Cardiac septum (tissue), 1 donor: ENCODE results near the gene TRIM69. TPM values are rescaled to one million over a fixed set of nuclear protein-coding genes. Genes with fewer than 3 reads are reported as not detected.
"Not testable (repeated sequence)": the region's sequence is repeated elsewhere in the genome, so short reads cannot be mapped to it uniquely, and the experiment has no call there.

Source experiments
- DNase-seq: peaks from one replicate; pipeline ENCODE4 v3.0.0-alpha.2; 2020; ENCODE audit warnings: low spot score
- intact Hi-C: fragments of 100-400 bp; cut with DNase I; formaldehyde crosslinking; loops from one replicate; pipeline ENCODE4 v1.14.0; 2022
- long read RNA-seq: library from polyadenylated mRNA; unstranded; transcript quantifications from one replicate; pipeline ENCODE4 v2.0.0, GENCODE V29; 2021
- total RNA-seq: library from RNA; stranded (reverse); fragmentation: NEBNext Ultra II Directional; extraction: Animal tissue kit (Norgen Biotek cat#: 25700); gene quantifications from one replicate; pipeline ENCODE4 v1.2.1, GENCODE V29; 2021
- donor health status: DM: no; HTN: no; CAD: no.

The TRIM69 gene, protein sequence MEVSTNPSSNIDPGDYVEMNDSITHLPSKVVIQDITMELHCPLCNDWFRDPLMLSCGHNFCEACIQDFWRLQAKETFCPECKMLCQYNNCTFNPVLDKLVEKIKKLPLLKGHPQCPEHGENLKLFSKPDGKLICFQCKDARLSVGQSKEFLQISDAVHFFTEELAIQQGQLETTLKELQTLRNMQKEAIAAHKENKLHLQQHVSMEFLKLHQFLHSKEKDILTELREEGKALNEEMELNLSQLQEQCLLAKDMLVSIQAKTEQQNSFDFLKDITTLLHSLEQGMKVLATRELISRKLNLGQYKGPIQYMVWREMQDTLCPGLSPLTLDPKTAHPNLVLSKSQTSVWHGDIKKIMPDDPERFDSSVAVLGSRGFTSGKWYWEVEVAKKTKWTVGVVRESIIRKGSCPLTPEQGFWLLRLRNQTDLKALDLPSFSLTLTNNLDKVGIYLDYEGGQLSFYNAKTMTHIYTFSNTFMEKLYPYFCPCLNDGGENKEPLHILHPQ
- total RNA-seq, result 70.7 TPM
- long read RNA-seq, transcript TRIM69-207 (2 exons, 3,190 nt), result major isoform, 55 of 64 reads
- long read RNA-seq, partial matches to known transcripts, result 2 of 64 reads
- long read RNA-seq, other reads (novel, unspliced or antisense), result 7 of 64 reads

DNA sequence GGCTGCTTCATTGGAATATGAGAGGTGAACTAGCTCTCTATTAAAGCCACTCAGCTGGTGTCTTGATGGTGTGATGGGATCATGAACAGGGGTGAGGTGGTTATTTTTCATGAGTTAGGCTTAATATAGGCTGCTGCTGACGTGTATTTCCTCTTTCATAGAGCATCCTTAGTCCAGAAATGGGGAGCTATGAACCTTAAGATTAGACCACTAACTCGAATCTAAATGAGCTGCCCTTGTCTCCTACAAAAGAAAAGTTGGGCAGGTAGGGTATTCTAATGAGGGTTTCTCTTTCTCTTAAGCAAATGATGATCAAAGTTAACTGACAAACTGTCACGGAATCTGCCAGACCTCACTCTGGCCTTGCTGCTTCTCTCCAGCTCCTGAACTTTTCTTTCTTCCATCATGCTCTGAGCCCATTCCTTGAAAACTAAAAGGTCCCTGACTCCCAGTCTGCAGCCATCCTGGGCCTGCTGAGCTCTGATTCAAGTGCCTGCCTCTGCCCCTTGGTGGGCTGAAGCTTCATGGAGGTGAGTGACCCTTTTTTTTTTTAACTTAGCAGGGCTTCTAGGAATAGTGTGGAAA is at the start of gene TRIM69:
TRIM69 (plus strand) TSS at position 348 of the 585 bp plus-strand sequence; CDS start at position 525, 177 bp downstream.
- intact Hi-C loops, result loop anchor here (10.0 kb wide), 1 partner anchor 141 kb away; no protein-coding TSS in a partner anchor
- DNase-seq, result no peak

DNA sequence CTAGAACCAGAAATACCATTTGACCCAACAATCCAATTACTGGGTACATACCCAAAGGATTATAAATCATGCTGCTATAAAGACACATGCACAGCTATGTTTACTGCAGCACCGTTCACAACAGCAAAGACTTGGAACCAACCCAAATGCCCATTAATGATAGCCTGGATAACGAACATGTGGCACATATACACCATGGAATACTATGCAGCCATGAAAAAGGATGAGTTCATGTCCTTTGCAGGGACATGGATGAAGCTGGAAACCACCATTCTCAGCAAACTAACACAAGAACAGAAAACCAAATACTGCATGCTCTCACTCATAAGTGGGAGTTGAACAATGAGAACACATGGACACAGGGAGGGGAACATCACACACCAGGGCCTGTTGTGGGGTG is 47.0 kb upstream of the TRIM69 start:
- DNase-seq, intact Hi-C loops: not testable (repeated sequence)

DNA sequence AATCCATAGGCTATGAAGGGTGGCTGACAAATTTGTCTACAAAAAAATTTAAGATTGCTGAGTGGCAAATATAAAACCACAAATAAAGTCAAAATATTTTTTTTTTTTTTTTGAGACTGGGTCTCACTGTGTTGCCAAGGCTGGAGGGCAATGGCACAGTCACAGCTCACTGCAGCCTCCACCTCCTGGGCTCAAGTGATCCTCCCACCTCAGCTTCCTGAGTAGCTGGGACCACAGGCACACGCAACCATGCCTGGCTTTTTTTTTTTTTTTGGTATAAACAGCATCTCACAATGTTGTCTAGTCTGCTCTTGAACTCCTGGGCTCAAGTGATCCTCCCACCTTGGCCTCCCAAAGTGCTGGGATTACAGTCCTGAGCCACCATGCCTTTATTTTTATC is 46.1 kb upstream of the TRIM69 start:
- DNase-seq, intact Hi-C loops: not testable (repeated sequence)

DNA sequence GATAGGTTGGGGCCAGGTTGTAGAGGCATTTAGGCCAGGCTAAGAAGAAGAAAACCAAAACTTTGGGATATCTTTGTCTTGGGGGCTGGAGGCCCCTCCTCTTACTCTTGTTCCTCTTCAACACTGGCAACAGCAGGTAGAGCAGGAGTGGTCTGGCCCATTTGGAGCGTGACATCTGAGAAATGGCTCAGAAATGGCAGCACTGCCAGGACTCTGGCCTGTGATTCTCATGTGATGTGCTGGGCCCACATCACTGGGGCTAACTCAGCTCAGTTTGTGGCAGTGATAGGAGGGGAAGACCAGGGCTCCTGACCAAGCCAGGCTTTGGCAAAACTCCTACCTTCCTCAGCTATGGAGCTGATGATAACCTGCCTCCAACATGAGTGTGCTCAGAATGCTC is 43.7 kb upstream of the TRIM69 start:
- intact Hi-C loops, result no loop called here
- DNase-seq, result no peak

DNA sequence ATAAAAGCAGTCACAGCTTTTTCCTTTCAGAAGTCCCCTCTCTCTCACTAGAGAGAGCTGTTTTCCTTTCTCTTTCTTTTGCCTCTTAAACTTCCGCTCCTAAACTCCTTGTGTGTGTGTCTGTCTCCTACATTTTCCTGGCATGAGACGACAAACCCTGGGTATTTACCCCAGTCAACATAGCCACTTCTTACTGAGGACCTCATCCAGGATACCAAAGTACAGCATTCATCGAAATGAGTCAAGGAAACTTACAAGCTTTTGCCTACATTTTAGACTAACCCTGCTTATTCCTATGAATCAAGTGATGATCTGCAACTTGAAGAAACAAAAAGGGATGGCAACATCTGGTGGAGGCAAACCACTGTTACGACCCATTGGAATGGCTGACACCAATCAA is 41.9 kb upstream of the TRIM69 start:
- DNase-seq, result no peak
- intact Hi-C loops, result no loop called here

DNA sequence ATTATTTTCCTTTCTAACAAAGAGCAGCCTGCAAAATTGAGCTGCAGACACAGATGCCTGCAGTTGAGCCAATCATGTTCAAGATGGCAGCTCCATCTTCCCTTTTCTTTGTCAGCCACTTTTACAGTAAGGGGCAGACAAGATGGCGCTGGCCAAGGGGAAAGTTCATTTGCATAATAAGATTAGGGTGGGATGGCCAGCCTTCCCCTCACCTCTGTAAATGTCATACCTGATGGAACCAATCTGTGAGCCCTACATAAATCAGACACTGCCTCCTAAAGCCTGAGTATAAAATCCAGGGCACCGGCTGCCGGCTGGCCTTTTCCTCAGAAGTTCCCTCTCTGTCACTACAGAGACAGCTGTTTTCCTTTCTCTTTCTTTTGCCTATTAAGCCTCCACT is 41.0 kb upstream of the TRIM69 start:
- intact Hi-C loops, result no loop called here
- DNase-seq, result no peak

DNA sequence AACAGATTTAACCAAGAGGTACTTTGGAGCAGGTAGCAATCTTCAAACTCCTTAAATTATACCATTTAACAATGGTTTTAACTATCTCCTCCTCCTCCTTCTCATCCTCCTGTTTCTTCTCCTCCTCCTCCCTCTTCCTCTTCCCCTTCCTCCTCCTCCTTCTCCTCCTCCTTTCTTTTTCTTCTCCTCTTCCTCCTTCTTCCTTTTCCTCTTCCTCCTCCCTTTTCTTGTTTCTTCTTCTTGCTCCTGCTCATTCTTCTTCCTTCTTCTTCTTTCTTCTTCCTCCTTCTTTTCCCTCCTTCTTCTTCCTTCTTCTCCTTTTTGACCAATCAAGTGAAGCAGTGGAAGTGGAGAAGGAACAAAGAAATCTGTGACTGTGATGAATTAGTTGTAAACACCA is 39.3 kb upstream of the TRIM69 start:
- intact Hi-C loops, result no loop called here
- no peak for DNase-seq

DNA sequence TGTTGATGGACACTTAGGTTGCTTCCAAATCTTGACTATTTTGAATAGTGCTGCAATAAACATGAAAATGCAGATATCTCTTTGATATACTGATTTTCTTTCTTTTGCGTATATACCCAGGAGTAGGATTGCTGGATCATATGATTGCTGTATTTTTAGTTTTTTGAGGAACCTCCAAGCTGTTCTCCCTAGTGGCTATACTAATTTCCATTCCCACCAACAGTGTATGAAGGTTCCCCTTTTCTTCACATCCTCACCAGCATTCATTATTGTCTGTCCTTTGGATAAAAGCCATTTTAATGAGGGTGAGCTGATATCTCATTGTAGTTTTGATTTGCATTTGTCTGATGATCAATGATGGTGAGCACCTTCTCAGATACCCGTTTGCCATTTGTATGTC is 37.7 kb upstream of the TRIM69 start:
- intact Hi-C loops, result no loop called here
- DNase-seq, result no peak

DNA sequence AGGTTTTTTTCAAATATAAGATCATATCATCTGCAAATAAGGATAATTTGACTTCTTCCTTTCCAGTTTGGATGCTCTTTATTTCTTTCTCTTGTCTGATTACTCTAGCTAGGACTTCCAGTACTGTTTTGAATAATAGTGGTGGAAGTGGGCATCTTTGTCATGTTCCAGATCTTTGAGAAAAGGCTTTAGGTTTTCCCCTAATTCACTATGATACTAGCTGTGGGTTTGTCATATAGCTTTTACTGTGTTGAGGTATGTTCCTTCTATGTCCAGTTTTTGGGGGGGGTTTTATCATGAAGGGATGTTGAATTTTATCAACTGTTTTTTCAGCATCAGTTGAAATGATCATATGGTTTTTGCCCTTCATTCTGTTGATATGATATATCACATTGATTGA is 35.7 kb upstream of the TRIM69 start:
- DNase-seq, intact Hi-C loops: not testable (repeated sequence)

DNA sequence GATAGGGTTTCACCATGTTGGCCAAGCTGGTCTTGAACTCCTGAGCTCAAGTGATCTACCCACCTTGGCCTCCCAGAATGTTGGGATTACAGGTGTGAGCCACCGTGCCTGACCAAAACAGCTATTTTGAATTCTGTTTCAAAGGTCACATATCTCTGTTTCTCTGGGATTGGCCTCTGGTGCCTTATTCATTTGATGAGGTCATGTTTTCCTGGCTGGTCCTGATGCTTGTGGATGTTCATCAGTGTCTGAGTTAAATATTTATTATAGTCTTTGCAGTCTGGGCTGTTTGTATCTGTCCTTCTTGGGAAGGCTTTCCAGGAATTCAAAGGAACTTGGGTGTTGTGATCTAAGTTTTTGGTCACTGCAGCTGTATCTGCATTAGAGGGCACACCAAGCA is 30.3 kb upstream of the TRIM69 start:
- no peak for DNase-seq
- intact Hi-C loops, result no loop called here

DNA sequence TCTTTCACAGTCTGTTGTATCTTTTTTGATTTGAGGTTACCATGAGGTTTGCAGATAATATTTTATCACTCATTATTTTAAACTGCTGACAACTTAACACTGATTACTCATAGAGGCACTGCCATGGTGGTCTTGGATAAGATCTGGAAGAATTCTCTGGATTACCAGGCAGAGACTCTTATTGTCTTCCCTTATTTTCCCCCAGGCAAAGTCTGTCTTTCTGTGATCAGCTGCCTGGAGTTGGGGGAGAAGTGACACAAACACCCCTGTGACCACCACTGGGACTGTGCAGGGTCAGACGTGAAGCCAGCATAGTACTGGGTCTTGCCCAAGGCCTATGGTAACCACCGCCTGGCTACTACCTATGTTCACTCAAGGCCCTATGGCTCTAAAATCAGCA is 29.9 kb upstream of the TRIM69 start:
- DNase-seq, result no peak
- intact Hi-C loops, result no loop called here

DNA sequence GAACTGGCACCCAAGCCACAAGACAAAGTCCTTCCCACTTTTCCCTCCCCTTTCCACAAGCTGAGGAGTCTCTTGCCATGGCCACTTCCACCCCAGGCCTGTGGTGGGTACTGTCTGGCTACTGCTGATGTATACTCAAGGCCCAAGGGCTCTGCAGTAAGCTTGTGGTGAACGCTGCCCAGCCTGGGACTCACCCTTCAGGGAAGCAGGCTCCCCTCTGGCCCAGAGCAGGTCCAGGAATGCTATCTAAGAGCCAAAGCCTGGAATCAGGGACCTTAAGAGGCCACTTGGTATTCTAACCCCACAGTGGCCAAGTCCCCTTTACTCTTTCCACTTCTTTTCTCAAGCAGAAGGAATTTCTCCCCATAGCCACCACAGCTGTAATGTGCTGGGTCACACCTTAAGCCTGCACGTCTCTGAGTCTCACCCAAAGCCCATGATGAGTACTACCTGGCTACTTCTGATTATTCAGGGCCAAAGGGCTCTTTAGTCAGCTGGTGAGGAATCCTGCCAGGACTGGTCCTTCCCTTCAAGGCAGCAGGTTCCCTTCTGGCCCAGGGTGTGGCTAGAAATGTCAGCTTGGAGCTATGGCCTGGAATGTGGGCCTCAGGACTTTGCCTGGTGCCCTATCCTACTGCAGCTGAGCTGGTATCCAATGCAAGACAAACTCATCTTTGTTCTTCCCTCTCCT is 29.2 kb upstream of the TRIM69 start:
- DNase-seq, result no peak
- intact Hi-C loops, result no loop called here

DNA sequence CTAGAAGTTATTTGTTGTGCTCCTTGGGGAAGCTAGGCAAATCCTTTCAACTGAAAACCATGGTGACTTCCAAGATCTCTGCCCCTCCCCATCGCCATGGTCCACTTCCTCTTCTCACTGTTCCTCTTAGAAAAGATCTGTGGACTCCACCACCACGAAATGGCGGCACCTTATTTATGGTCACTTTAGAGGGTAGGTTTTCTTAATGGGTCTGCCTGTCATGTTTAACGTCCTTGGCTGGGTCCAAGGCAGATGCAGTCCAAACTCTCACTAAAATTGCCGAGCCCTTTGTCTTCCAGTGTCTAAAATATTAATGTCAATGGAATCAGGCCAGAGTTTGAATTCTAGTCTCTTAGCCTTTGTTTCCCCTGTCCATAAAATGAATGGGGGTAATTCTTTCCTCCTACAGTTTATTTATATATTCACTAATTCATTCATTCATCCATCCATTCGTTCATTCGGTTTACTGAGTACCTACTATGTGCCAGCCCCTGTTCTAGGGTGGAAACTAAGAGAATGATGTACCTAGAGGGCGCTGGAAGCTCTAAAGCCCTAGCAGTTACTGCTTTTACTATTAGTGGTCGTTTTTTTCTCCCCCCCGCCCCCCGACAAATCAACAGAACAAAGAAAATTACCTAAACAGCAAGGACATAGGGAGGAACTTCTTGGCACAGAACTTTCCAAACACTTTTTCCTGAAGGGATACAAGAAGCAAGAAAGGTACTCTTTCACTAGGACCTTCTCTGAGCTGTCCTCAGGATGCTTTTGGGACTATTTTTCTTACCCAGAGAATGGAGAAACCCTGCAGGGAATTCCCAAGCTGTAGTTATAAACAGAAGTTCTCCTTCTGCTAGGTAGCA is 25.9 kb upstream of the TRIM69 start:
- peak; percentile 83 for DNase-seq
- intact Hi-C loops, result loop anchor here (1.0 kb wide), 2 partner anchors 18 to 47 kb away; partner anchors contain the start of gene SPG11

DNA sequence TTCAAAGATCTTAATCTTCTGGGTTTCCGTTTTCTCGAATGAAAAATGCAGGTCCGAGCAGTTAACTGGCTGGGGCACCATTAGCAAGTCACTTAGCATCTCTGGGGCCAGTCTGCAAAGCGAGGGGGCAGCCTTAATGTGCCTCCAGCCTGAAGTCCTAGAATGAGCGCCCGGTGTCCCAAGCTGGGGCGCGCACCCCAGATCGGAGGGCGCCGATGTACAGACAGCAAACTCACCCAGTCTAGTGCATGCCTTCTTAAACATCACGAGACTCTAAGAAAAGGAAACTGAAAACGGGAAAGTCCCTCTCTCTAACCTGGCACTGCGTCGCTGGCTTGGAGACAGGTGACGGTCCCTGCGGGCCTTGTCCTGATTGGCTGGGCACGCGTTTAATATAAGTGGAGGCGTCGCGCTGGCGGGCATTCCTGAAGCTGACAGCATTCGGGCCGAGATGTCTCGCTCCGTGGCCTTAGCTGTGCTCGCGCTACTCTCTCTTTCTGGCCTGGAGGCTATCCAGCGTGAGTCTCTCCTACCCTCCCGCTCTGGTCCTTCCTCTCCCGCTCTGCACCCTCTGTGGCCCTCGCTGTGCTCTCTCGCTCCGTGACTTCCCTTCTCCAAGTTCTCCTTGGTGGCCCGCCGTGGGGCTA is 25.1 kb upstream of the TRIM69 start, which contains the start of the genes B2M and PATL2:
B2M (plus strand) TSS at position 422 of the 647 bp plus-strand sequence; CDS start at position 452, 30 bp downstream.
PATL2 (minus strand) TSS at position 228 of the 647 bp plus-strand sequence. CDS start 34,833 bp downstream, outside the sequence.
- DNase-seq, result peak; percentile 98
- intact Hi-C loops, result loop anchor here (1.0 kb wide), 2 partner anchors 17 to 48 kb away; partner anchors contain the start of gene SPG11

DNA sequence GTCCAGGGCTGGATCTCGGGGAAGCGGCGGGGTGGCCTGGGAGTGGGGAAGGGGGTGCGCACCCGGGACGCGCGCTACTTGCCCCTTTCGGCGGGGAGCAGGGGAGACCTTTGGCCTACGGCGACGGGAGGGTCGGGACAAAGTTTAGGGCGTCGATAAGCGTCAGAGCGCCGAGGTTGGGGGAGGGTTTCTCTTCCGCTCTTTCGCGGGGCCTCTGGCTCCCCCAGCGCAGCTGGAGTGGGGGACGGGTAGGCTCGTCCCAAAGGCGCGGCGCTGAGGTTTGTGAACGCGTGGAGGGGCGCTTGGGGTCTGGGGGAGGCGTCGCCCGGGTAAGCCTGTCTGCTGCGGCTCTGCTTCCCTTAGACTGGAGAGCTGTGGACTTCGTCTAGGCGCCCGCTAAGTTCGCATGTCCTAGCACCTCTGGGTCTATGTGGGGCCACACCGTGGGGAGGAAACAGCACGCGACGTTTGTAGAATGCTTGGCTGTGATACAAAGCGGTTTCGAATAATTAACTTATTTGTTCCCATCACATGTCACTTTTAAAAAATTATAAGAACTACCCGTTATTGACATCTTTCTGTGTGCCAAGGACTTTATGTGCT is 24.5 kb upstream of the TRIM69 start:
- DNase-seq, result peak; percentile 80
- intact Hi-C loops, result loop anchor here (1.0 kb wide), 2 partner anchors 16 to 49 kb away; partner anchors contain the start of gene SPG11

DNA sequence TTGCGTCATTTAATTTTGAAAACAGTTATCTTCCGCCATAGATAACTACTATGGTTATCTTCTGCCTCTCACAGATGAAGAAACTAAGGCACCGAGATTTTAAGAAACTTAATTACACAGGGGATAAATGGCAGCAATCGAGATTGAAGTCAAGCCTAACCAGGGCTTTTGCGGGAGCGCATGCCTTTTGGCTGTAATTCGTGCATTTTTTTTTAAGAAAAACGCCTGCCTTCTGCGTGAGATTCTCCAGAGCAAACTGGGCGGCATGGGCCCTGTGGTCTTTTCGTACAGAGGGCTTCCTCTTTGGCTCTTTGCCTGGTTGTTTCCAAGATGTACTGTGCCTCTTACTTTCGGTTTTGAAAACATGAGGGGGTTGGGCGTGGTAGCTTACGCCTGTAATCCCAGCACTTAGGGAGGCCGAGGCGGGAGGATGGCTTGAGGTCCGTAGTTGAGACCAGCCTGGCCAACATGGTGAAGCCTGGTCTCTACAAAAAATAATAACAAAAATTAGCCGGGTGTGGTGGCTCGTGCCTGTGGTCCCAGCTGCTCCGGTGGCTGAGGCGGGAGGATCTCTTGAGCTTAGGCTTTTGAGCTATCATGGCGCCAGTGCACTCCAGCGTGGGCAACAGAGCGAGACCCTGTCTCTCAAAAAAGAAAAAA is 23.9 kb upstream of the TRIM69 start:
- peak; percentile 86 for DNase-seq
- intact Hi-C loops, result no loop called here
